ENCODE measurements around the gene ACSF3.
"Not testable (repeated sequence)": the region's sequence is repeated elsewhere in the genome, so short reads cannot be mapped to it uniquely, and the experiment has no call there.

ACSF3 gene

GRCh38 chr16:89055894-89056555, 37.6 kb upstream of the ACSF3 start:
- DNase-seq (ENCODE audit: low spot score), result no peak

- DNase-seq (ENCODE audit: low spot score), result no peak
These were observed 37.1 kb upstream of the ACSF3 start for GRCh38 chr16:89056592-89056991.

DNA sequence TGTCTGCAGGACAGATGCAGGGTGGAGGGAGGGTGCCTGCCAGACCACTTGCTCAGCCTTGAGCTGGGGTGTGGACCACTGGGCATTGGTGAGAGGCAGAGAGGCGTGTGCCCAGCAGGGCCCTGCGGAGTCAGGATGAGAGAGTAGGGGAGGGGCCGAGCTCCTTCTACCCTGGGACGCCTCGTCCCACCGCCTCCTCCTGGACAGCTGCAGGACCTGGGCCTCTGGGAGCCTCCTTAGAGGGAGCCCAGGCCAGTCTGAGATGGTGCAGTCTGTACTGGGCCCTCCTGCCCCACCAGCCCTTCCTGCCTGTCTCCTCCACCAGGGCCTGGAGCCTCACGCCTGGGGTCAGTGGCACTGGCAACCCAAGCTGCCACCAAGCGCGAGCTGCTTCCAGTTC, 35.9 kb upstream of the ACSF3 start:
- DNase-seq (ENCODE audit: low spot score), result no peak

GRCh38 chr16:89058812-89059211, 34.8 kb upstream of the ACSF3 start:
- no peak for DNase-seq (ENCODE audit: low spot score)

DNA sequence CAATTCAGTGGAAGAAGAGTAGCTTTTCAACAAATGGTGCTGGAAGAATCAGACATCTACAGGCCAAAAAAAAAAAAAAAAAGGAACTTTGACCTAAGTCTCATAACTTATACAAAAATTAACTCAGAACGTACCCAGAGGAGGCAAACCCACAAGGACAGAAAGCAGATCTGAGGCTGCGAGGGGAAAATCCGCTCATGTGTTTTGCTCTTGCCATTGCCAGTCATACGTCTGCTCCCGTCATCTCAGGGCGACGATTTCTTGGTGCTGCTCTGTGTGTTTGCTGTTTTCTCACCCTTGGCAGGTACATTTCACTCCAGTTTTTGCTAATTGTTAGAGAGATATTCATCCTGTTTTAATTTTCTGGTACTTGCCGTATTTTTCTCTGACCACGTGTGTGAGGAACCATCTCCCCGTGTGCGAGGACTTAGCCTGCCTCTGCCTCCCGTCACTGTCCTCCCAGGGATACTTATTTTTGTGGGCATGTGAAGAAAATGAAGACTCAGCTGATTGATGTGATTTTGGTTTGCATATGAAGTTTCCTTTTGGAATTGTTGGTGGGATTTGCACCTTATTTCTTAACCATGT, 33.4 kb upstream of the ACSF3 start:
- no peak for DNase-seq (ENCODE audit: low spot score)

- no peak for DNase-seq (ENCODE audit: low spot score)
These were observed 32.6 kb upstream of the ACSF3 start for GRCh38 chr16:89061086-89061485.

DNA sequence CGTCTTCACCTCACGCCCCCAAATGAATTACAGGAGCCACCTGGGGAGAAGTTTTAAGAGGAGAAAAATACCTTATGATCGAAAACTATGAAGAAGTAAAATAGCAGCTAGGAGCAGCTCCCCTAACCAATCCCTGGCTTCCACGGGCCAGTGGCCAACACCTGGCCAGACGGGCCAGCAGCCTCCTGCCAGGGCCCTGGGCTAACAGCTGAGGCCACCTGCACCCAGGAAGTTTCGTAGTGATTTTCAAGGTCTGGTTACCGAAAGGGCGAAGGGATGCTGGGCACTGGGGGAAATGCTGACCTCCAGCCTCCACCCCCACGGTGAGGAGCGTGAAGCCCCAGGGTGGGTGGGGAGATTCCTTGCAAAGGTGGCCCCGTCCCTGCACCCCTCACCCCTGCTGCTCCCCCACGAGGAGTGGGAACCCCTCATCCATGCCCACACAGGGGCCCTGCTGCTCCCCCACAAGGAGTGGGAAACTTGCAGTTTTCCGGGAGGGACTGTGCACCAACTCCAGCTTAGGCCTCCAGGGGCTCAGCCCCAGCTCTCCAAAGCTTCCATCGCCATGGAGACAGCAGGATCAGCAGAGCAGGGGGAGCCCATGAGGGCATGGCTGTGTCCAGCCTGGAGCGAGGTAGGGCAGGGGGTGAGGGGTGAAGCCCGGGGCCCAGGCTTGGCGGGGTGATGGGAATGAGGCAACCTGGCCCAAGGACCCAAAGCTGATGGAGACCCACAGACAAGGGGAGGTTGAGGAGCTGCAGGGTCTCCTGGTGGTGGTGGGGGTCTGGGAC, 31.9 kb upstream of the ACSF3 start:
- no peak for DNase-seq (ENCODE audit: low spot score)

DNA sequence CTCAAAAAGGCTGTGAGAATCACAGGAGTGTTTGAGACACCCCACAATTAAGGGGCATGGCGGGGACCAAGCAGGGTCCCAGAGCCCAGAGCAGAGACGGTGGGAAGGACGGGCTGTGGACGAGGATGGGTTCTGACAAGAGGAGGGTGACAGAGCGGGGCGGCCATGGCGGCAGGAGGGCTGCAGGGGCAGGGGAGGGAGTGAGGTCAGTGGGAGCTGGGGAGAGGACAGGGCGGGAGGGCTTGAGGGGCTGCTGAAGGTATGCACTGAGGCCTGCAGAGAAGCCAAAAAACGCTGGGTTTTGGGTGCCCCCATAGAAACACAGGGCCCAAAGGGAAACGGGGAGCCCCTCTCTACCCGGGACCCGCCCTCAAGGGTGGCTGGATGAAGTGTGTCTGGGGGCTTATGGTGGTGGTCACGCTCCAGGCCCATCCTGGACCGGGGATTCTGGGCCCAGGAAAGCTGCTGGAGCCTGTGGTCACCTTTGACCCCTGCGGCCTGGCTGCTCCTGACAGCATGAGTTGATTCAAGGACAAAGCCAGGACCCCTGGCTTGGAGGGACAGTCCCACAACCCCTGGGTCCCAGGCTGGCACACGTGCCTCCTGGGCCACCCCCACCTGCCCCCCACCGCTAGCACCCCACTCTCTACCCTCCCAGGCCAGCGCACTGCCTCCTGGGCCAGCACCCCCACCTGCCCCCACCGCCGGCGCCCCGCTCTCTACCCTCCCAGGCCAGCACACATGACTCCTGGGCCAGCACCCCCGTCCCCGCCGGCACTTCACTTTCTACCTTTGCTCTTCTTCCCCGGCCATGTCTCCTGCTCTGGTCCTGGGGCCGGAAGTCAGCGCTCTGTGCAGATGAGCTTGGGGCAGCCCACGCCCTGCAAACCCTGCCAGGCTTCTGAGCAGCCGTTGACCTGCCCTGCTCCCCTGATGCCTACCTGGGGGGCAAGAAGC, 31.0 kb upstream of the ACSF3 start:
- no peak for DNase-seq (ENCODE audit: low spot score)

DNA sequence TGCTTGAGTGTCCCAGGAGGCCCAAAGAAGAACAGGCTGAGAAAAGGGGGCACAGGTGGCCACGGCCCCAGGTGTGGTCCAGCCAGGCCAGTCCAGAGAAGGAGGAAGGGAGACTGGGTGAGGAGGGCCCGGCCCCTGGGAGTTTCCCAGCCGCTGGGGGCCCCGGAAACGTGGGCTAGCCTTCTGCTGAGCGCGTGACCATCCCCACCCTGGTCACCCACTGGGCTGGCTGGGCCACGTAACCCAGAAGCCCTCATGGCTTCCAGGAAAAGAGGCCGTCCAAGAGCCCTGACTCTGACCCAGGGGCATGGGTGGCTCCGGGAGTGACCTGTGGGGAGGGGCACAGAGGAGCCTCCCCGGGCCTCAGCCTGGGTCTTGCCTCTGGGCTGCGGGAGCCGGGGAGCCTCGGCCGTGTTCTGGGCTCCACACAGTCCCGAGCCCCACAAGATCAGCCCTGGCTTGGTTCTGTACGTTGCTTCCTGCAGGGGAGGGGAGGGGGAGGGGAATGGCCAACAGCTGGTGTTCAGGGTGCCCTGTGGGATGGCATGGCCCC, 29.8 kb upstream of the ACSF3 start:
- no peak for DNase-seq (ENCODE audit: low spot score)

GRCh38 chr16:89064606-89065457, 28.8 kb upstream of the ACSF3 start:
- no peak for DNase-seq (ENCODE audit: low spot score)

DNA sequence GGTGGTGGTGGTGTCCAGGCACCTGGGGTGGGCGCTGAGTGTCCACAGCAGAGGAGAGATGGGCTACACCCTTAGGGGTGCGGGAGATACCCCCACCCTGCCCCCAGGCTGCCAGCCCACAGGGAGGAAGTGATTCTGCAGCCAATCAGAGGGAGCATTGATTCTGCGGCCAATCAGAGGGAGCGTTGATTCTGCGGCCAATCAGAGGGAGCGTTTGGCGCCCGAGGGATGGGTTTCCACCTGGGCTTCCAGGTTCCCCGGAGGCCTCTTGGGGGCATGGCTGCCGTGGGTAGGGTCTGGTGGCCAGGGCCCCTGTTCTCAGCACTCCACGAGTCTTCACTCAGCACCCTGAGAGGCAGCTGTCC, 28.2 kb upstream of the ACSF3 start:
- DNase-seq (ENCODE audit: low spot score), result no peak

GRCh38 chr16:89066721-89067120, 26.9 kb upstream of the ACSF3 start:
- no peak for DNase-seq (ENCODE audit: low spot score)

GRCh38 chr16:89067677-89068443, 25.8 kb upstream of the ACSF3 start:
- no peak for DNase-seq (ENCODE audit: low spot score)

DNA sequence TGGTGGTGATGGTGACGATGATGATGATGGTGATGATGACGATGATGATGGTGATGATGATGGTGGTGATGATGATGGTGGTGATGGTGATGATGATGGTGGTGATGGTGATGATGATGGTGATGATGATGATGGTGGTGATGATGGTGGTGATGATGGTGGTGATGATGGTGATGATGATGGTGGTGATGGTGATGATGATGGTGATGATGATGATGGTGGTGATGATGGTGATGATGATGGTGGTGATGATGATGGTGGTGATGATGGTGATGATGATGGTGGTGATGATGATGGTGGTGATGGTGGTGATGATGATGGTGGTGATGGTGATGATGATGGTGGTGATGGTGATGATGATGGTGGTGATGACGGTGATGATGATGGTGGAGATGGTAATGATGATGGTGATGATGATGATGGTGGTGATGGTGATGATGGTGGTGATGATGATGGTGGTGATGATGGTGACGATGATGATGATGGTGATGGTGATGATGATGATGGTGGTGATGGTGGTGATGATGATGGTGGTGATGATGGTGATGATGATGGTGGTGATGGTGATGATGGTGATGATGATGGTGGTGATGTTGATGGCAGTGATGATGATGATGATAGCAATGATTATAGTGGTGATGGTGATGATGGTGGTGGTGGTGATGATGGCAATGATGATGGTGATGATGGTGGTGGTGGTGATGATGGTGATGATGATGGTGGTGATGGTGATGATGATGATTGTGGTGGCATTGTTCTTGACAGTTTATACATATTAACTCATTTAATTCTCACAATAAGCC, 24.6 kb upstream of the ACSF3 start:
- DNase-seq (ENCODE audit: low spot score), result not testable (repeated sequence)

GRCh38 chr16:89069920-89070319, 23.7 kb upstream of the ACSF3 start:
- no peak for DNase-seq (ENCODE audit: low spot score)

DNA sequence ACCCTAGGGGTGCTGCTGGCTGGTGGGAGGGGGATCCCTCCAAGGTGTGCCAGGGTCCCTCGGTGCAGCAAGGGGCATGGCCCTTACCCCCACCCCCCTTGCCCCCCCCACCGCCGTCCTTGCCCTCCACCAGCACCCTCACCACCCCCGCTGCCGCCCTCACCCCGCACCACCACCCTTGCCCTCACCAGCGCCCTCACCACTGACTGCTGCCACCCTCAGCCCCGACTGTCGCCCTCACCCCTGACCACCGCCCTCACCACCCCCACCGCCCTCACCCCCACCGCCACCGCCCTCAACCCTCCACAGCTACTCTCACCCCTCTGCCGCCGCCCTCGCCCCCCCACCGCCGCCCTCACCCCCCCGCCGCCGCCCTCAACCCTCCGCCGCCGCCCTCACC, 23.1 kb upstream of the ACSF3 start:
- no peak for DNase-seq (ENCODE audit: low spot score)

- no peak for DNase-seq (ENCODE audit: low spot score)
These were observed 21.7 kb upstream of the ACSF3 start for GRCh38 chr16:89071686-89072547.

- no peak for DNase-seq (ENCODE audit: low spot score)
These were observed 21.0 kb upstream of the ACSF3 start for GRCh38 chr16:89072548-89073130.

Data from hematopoietic multipotent progenitor cell treated with erythropoietin and hydrocortisone succinate and interleukin-3 and kit ligand, for 15 days (in vitro differentiated cells).